LNCaP clone FGC (cell line): Measurements from ENCODE around the gene DNAJC4.

ENCODE experiments used
- DNase-seq: peaks from one replicate; pipeline ENCODE4 v3.0.0-alpha.2; 2011; ENCODE audit warnings: low read depth
- H3K4me3 ChIP-seq: 2 replicates; pipeline ENCODE4 v1.5.1; 2011; ENCODE audit warnings: mild to moderate bottlenecking, low read depth, low read length, control low read depth
- TF ChIP-seq, protein P1 (sequence below): IDR thresholded peaks from 2 replicates; pipeline ENCODE4 v1.5.1; 2012; ENCODE audit warnings: mild to moderate bottlenecking; ENCODE audit not compliant: control insufficient read depth, insufficient read depth; ENCODE audit errors: extremely low read depth

DNAJC4 gene

GRCh38 chr11:64260147-64260708 is 29.9 kb downstream of the DNAJC4 start:
- no peak for DNase-seq
- TF ChIP-seq, protein P1, sequence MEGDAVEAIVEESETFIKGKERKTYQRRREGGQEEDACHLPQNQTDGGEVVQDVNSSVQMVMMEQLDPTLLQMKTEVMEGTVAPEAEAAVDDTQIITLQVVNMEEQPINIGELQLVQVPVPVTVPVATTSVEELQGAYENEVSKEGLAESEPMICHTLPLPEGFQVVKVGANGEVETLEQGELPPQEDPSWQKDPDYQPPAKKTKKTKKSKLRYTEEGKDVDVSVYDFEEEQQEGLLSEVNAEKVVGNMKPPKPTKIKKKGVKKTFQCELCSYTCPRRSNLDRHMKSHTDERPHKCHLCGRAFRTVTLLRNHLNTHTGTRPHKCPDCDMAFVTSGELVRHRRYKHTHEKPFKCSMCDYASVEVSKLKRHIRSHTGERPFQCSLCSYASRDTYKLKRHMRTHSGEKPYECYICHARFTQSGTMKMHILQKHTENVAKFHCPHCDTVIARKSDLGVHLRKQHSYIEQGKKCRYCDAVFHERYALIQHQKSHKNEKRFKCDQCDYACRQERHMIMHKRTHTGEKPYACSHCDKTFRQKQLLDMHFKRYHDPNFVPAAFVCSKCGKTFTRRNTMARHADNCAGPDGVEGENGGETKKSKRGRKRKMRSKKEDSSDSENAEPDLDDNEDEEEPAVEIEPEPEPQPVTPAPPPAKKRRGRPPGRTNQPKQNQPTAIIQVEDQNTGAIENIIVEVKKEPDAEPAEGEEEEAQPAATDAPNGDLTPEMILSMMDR, result no peak
- no peak overlapping the region for H3K4me3 ChIP-seq

DNA sequence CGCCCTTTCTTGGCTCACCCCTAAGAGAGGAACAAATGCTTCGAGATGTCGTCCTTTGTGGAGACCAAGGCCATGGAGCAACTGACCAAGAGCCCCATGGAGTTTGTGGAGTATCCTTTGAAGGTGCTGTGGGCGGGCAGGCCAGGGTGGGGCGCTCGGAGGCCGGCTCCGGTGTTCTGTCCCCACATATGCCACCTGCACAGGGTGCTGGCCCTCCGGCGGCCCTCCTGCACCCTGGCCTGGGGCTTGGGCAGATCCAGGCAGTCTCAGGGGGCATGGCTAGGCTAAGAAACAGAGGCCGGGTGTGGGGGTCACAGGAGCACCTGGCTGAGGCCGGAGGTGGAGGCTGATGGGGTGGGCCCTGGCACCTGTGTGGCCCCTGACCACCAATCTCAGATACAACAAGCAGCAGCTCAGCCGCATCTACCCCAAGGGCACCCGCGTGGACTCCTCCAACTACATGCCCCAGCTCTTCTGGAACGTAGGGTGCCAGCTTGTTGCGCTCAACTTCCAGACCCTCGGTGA is 31.3 kb downstream of the DNAJC4 start:
- TF ChIP-seq, protein P1, result no peak
- no peak overlapping the region for H3K4me3 ChIP-seq
- no peak for DNase-seq

DNA sequence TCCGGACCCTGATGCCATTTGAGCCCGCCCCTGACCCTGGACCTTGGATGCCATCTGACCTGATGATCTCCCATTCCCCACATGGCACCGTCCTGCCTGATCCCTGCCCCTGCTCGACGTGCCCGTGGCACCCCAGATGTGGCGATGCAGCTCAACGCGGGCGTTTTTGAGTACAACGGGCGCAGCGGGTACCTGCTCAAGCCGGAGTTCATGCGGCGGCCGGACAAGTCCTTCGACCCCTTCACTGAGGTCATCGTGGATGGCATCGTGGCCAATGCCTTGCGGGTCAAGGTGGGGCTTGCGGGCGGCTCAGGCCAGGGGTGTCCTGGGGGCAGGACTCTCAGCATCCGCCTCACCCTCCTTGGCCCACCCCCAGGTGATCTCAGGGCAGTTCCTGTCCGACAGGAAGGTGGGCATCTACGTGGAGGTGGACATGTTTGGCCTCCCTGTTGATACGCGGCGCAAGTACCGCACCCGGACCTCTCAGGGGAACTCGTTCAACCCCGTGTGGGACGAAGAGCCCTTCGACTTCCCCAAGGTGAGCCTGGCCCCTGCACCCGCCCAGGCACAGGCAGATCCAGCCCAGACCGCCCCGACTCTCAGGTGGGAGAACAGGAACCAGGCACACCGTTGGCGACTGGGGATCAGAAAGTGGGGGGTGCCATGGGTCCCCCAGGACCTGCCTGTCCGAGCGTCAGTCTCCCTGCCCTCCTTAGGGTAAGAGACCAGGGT is 32.1 kb downstream of the DNAJC4 start:
- TF ChIP-seq, protein P1, result no peak
- no peak overlapping the region for H3K4me3 ChIP-seq
- DNase-seq, result no peak

DNA sequence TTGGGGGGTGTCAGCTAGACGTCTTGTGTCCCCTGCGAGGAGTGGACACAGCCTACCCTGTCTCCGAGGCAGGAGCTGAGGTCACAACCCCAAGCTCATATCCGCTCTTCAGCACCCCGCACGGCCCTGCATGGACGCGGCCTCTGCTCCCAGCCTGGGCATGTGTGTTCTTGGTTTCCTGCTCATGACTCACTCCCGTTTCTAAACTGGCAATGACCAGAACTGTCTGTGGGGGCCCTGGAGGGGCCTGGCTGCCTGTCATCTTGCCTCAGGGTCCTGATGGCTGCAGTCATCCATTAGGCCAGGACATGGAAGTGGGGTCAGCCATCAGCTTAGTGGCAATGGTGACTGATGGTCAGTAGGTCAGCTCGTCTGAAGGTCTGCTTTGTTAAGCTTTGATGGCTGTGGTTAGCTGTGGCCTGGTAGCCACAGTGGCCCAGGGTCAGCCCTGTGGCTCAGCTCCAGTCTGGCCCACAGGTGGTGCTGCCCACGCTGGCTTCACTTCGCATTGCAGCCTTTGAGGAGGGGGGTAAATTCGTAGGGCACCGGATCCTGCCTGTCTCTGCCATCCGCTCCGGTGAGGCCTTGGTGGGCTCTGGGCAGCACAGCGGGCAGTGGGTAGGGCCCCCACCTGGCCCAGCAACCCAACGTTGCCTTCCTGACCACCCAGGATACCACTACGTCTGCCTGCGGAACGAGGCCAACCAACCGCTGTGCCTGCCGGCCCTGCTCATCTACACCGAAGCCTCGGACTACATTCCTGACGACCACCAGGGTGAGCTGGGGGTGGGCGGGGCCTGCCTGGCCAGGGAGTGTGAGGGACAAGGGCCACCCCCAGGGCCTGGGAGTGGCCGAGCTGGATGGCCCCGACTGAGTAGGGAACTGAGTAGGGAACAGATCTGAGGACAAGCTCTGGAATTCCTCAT is 32.9 kb downstream of the DNAJC4 start:
- H3K4me3 ChIP-seq, result no peak overlapping the region
- TF ChIP-seq, protein P1, result no peak
- no peak for DNase-seq

- DNase-seq, result no peak
- TF ChIP-seq, protein P1, result no peak
- no peak overlapping the region for H3K4me3 ChIP-seq
These were observed 33.6 kb downstream of the DNAJC4 start for GRCh38 chr11:64263947-64264317.

DNA sequence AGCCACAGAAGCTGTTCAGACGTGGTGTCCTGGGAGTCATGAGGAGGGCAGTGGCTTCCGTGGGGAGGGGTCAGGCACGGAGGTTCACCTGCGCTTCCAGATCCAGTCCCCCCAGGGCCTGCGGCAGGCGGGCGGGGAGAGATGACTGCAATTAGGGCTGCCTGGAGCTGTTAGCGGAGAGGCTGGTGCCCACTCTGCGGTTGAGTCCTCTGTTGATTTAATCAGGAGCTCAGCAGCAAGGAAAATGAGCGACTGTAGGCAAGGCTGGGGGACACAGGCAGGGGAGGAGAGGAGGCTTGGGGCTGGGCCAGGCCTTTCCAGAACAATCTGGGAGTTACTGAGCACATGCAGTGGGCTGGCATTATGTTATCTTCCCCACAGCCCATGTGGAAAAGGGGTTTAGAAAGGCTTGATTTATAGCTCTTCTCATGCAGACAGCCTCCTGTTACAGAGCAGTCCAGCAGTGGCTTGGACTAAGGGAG is 34.1 kb downstream of the DNAJC4 start:
- H3K4me3 ChIP-seq, result no peak overlapping the region
- TF ChIP-seq, protein P1, result no peak
- no peak for DNase-seq
